Right atrium auricular region (tissue), 2 donors: Measurements from ENCODE around the gene TPO. TPM values are rescaled to one million over a fixed set of nuclear protein-coding genes. Genes with fewer than 3 reads are reported as not detected.
A peak's percentile ranks its signal among the peaks of the same experiment; 100 is the strongest.

Experiments used
- DNase-seq: peaks from one replicate; pipeline ENCODE4 v3.0.0-alpha.2; 2019; ENCODE audit warnings: low spot score
- H3K27ac ChIP-seq, 2 donors: fragments of 200-600 bp; sonication (generic); 1 replicate in 1 of 2; 2 replicates in 1 of 2; pipeline ENCODE4 v1.5.1; 2016 to 2019
- H3K27me3 ChIP-seq, 2 donors: fragments of 200-600 bp; sonication (generic); one replicate each; pipeline versions ENCODE4 v1.5.1 to v1.6.0; 2017 to 2019
- H3K36me3 ChIP-seq: fragments of 200-600 bp; sonication (generic); one replicate; pipeline ENCODE4 v1.5.1; 2016
- H3K4me1 ChIP-seq, 2 donors: fragments of 200-600 bp; sonication (generic); one replicate each; pipeline versions ENCODE4 v1.5.1 to v1.6.0; 2017 to 2019
- H3K4me3 ChIP-seq, 2 donors: fragments of 200-600 bp; sonication (generic); 1 replicate in 1 of 2; 2 replicates in 1 of 2; pipeline ENCODE4 v1.5.1; 2017 to 2019; ENCODE audit warnings: mild to moderate bottlenecking in 1 of 2, moderate library complexity in 1 of 2
- H3K9me3 ChIP-seq, 2 donors: fragments of 200-600 bp; sonication (generic); one replicate each; pipeline ENCODE4 v1.5.1; 2019
- CTCF ChIP-seq, 2 donors: fragments of 200-600 bp; sonication (generic); IDR thresholded peaks; one replicate each; pipeline ENCODE4 v1.5.1; 2019; ENCODE audit warnings: antibody characterized with exemption in 2 of 2
- total RNA-seq, 2 donors: library from RNA; depleted of rRNA; stranded (reverse); fragments of >200 nt; gene quantifications; one replicate each; pipeline ENCODE4 v1.1.0, GENCODE V29; 2016

Gene TPO
- total RNA-seq, 2 donors from 2014 or later, result 0.08 to 2.7 TPM

- Histone ChIP-seq H3K27me3 (no peaks in the 10 kb centered on the region), H3K4me1 (no peaks in the 10 kb centered on the region), H3K4me3 (no peak overlapping the region), H3K9me3 (no peaks in the 10 kb centered on the region), H3K27ac (peak overlapping the region in 1 of 2 donors; percentile 52), H3K36me3 (no peaks in the 10 kb centered on the region)
- TF ChIP-seq CTCF (IDR thresholded peaks at IDR 0.05), result no peak
- DNase-seq, result no peak
Observed at GRCh38 chr2:1493431-1494126, 80.3 kb downstream of the TPO start.

GRCh38 chr2:1494257-1494656 is 81.0 kb downstream of the TPO start:
- no peak for TF ChIP-seq CTCF (IDR thresholded peaks at IDR 0.05)
- H3K27me3 ChIP-seq, result no peaks in the 10 kb centered on the region
- no peak for DNase-seq
- no peaks in the 10 kb centered on the region for H3K9me3 ChIP-seq
- H3K27ac ChIP-seq, result no peak overlapping the region
- H3K36me3 ChIP-seq, result no peaks in the 10 kb centered on the region
- H3K4me1 ChIP-seq, result no peaks in the 10 kb centered on the region
- no peak overlapping the region for H3K4me3 ChIP-seq

GRCh38 chr2:1494906-1495305 is 81.6 kb downstream of the TPO start:
- Histone ChIP-seq H3K9me3 (no peaks in the 10 kb centered on the region), H3K4me3 (no peak overlapping the region), H3K36me3 (no peaks in the 10 kb centered on the region), H3K27ac (no peak overlapping the region), H3K4me1 (no peaks in the 10 kb centered on the region), H3K27me3 (no peaks in the 10 kb centered on the region)
- TF ChIP-seq CTCF (IDR thresholded peaks at IDR 0.05), result no peak
- no peak for DNase-seq

- no peaks in the 10 kb centered on the region for H3K36me3 ChIP-seq
- TF ChIP-seq CTCF (IDR thresholded peaks at IDR 0.05), result no peak
- no peak for DNase-seq
Observed at GRCh38 chr2:1495676-1496358, 82.6 kb downstream of the TPO start.

GRCh38 chr2:1496359-1496821 is 83.1 kb downstream of the TPO start:
- Histone ChIP-seq H3K4me3 (no peak overlapping the region), H3K9me3 (no peaks in the 10 kb centered on the region), H3K36me3 (no peaks in the 10 kb centered on the region), H3K27ac (no peak overlapping the region), H3K4me1 (no peaks in the 10 kb centered on the region), H3K27me3 (no peaks in the 10 kb centered on the region)
- TF ChIP-seq CTCF (IDR thresholded peaks at IDR 0.05), result no peak
- no peak for DNase-seq

More at GRCh38 chr2:1495676-1496358, 82.6 kb downstream of the TPO start:
- H3K9me3 ChIP-seq, result no peaks in the 10 kb centered on the region
- H3K27ac ChIP-seq, result no peak overlapping the region
- H3K4me3 ChIP-seq, result no peak overlapping the region
- no peaks in the 10 kb centered on the region for H3K27me3 ChIP-seq
- H3K4me1 ChIP-seq, result no peaks in the 10 kb centered on the region
